Activated CD4-positive, alpha-beta T cell treated with anti-CD3 and anti-CD28 coated beads, Interleukin-2, amount 10 ng/mL, durations not matched to agents 24 days and 14 days (primary cell): ENCODE measurements around the gene PDZD8. TPM values are rescaled to one million over a fixed set of nuclear protein-coding genes. Genes with fewer than 3 reads are reported as not detected.

Experiments
- DNase-seq: peaks from one replicate; pipeline ENCODE4 v3.0.0; 2022
- H3K27ac Mint-ChIP-seq: one replicate; pipeline ENCODE4 v1.8.0; 2022; ENCODE audit warnings: mild to moderate bottlenecking, mixed read lengths
- H3K27me3 Mint-ChIP-seq: one replicate; pipeline ENCODE4 v1.8.0; 2022; ENCODE audit warnings: mixed read lengths
- H3K36me3 Mint-ChIP-seq: one replicate; pipeline ENCODE4 v1.8.0; 2022; ENCODE audit warnings: low read depth, mild to moderate bottlenecking, mixed read lengths
- H3K4me1 Mint-ChIP-seq: one replicate; pipeline ENCODE4 v1.8.0; 2021; ENCODE audit warnings: mixed read lengths
- H3K4me3 Mint-ChIP-seq: one replicate; pipeline ENCODE4 v1.8.0; 2022; ENCODE audit warnings: mild to moderate bottlenecking, moderate library complexity, mixed read lengths
- H3K9me3 Mint-ChIP-seq: one replicate; pipeline ENCODE4 v1.8.0; 2021; ENCODE audit warnings: mixed read lengths
- intact Hi-C: fragments of 100-400 bp; cut with micrococcal nuclease; formaldehyde crosslinking; loops from one replicate; pipeline ENCODE4 v1.15.1; 2023
- total RNA-seq: library from RNA; stranded (reverse); gene quantifications from 2 replicates; pipeline ENCODE4 v1.2.3, GENCODE V29; 2022

The PDZD8 gene
- total RNA-seq, 1 donor from 2014 or later, result 23.3 TPM

DNA sequence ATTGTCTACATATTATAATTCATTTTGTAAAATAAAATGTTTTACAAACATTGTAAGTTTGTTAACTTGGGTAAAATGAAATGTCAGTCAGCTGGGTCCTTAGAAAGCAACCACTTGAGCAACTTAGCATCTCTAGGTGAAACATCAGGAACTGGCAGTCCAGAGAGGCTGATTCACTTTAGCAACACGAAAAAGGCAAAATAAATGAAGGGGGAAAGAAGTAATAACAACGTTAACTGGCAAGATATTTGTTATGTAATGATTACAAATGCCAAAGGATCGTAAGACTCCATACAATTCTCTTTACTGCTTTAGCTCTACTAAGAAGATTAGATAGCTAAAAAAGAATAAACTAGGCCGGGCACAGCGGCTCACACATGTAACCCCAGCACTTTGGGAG, 5.0 kb downstream of the PDZD8 start:
- Mint-ChIP-seq H3K27ac (no peak overlapping the region), H3K9me3 (no peaks in the 10 kb centered on the region), H3K4me3 (no peak overlapping the region), H3K4me1 (peaks cover 27% of the 10 kb centered on the region), H3K27me3 (no peaks in the 10 kb centered on the region), H3K36me3 (peaks cover 15% of the 10 kb centered on the region)
- intact Hi-C loops, result loop anchor here (10.0 kb wide), 1 partner anchor 975 kb away; the partner anchor contains the start of gene FAM204A
- no peak for DNase-seq

- Mint-ChIP-seq H3K9me3 (no peaks in the 10 kb centered on the region), H3K4me1 (peaks cover 38% of the 10 kb centered on the region), H3K4me3 (no peak overlapping the region), H3K27me3 (no peaks in the 10 kb centered on the region), H3K27ac (no peak overlapping the region), H3K36me3 (peaks cover 14% of the 10 kb centered on the region)
- DNase-seq, result no peak
- intact Hi-C loops, result no loop called here
Measured at GRCh38 chr10:117367718-117368117, 7.5 kb downstream of the PDZD8 start.

DNA sequence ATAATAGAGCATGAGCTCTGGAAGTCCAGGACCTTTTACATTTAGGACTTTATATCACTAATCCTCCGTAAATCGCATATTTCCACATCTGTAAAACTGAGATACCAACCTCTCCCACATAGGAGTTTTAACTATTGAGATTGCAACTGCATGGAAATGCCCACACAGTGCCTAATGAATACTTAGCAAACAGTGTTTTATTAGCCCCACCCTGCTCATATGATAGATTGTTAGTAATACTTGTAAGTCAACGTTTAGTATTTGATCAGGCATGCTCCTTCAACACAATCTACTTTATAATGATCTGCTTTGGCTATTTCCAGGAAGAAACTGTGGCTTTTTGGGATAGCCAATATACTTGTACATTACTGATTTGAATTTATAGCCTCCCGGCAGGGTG, 8.5 kb downstream of the PDZD8 start:
- Mint-ChIP-seq H3K27ac (no peak overlapping the region), H3K27me3 (no peaks in the 10 kb centered on the region), H3K4me3 (no peak overlapping the region), H3K36me3 (peaks cover 9% of the 10 kb centered on the region), H3K9me3 (no peaks in the 10 kb centered on the region), H3K4me1 (peaks cover 32% of the 10 kb centered on the region)
- intact Hi-C loops, result no loop called here
- no peak for DNase-seq

DNA sequence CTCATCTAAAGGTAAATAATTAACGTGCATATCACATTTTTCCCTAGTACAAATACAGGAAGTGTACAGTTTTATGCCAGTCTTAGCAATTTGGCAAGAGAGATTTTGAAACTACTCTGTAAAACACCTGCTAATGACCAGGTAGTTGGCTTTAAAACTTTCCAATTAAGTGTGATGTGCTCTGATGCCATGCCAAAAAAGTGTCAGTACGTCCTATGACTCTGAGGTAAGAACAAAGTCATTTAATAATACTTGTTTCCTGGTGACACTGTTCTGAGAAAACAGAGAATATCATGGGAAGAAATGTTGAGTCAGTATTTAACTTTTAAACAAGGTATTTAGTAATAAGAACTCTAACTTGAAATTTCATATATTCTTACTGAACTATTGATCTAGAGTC, 9.6 kb downstream of the PDZD8 start:
- H3K36me3 Mint-ChIP-seq, result peaks cover 9% of the 10 kb centered on the region
- intact Hi-C loops, result no loop called here
- DNase-seq, result no peak
- H3K27ac Mint-ChIP-seq, result no peak overlapping the region
- no peak overlapping the region for H3K4me3 Mint-ChIP-seq
- no peaks in the 10 kb centered on the region for H3K27me3 Mint-ChIP-seq
- H3K4me1 Mint-ChIP-seq, result peaks cover 36% of the 10 kb centered on the region
- H3K9me3 Mint-ChIP-seq, result no peaks in the 10 kb centered on the region

DNA sequence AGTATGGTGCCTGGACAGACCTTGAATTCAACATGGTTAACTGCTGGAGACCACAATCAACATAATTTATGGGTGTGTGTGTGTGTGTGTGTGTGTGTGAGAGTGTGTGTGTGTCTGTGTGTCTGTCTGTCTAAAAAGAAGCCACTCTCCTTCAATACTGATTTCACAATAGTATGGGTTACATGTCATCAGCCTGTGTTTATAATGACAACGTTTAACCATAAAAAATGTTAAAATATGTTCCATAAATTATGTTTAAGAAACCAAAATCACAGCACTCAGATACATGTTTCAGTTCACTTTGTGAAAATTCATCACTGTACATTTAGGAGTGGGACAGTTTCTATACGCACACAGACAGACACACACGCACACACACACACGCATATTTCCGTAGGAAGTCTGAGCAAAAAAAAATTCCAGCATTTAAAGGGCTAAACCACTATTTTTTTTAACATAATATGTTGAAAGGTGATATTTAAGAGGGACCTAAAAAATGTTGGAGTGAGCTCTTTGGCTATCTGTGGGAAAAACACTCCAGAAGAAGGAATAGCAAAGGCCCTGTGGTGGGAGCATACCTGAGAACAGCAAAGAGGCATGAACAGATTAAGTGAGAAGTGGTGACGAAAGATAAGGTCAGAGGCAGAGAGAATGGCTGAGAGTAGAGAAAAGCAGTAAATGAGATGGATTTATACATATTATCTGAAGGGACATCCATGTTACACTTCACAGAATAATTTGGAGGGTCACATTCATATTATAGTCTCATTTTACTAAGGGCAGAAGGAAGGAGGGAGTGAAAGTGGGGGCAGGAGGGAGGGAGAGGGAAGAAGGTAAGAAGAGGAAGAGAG, 10.9 kb downstream of the PDZD8 start:
- Mint-ChIP-seq H3K9me3 (no peaks in the 10 kb centered on the region), H3K4me1 (peaks cover 38% of the 10 kb centered on the region), H3K27me3 (no peaks in the 10 kb centered on the region)

DNA sequence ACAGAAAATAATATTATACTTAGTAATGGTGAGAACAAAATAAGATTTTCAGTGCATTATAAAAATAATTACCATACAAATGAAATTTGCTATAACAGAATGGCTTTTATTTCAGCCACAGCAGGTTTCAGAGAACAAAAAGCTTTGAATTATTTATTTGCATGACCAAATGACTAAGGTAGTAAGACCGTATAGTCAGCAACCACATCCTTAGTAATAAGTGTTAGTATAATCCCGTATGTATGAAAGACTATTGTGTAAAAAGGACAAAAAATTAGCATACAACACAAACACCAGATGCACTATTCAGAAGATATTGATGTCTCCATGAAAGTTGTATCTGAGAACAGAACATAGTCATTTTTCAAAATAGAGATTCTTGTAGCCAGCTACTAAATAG, 12.2 kb downstream of the PDZD8 start:
- no peak for DNase-seq
- Mint-ChIP-seq H3K4me3 (no peak overlapping the region), H3K4me1 (peaks cover 39% of the 10 kb centered on the region), H3K9me3 (no peaks in the 10 kb centered on the region), H3K36me3 (peaks cover 4% of the 10 kb centered on the region), H3K27ac (no peak overlapping the region), H3K27me3 (no peaks in the 10 kb centered on the region)
- intact Hi-C loops, result no loop called here

More for the DNA sequence above, 10.9 kb downstream of the PDZD8 start:
- intact Hi-C loops, result no loop called here
- DNase-seq, result no peak
- Mint-ChIP-seq H3K27ac (no peak overlapping the region), H3K36me3 (peaks cover 5% of the 10 kb centered on the region), H3K4me3 (no peak overlapping the region)

DNA sequence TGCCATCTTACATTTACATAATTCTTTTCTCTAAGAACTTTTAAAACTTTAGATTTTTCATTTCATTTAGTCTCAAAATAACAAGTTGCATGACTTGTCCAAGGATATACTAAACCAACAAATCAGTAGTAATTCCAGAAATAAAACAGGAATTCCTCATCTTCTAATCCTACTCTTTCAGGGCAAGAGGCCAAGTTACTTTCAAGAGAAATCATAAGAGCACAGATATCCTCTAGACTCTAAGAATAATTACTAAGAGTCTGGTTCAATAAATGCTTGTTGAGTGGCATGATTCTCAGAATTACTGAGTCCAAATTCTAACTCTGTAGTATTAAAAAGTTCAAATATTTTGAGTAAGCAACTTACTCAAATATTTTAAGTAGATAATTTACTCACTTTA, 12.9 kb downstream of the PDZD8 start:
- Mint-ChIP-seq H3K27ac (no peak overlapping the region), H3K9me3 (no peaks in the 10 kb centered on the region), H3K4me3 (no peak overlapping the region), H3K36me3 (peaks cover 2% of the 10 kb centered on the region), H3K27me3 (no peaks in the 10 kb centered on the region), H3K4me1 (peaks cover 37% of the 10 kb centered on the region)
- intact Hi-C loops, result no loop called here
- DNase-seq, result no peak

GRCh38 chr10:117360994-117361667, 14.1 kb downstream of the PDZD8 start:
- H3K27ac Mint-ChIP-seq, result no peak overlapping the region
- H3K27me3 Mint-ChIP-seq, result no peaks in the 10 kb centered on the region
- DNase-seq, result no peak
- no peak overlapping the region for H3K4me3 Mint-ChIP-seq
- H3K4me1 Mint-ChIP-seq, result peaks cover 35% of the 10 kb centered on the region
- H3K36me3 Mint-ChIP-seq, result peaks cover 2% of the 10 kb centered on the region
- intact Hi-C loops, result no loop called here
- no peaks in the 10 kb centered on the region for H3K9me3 Mint-ChIP-seq

GRCh38 chr10:117360016-117360415, 15.2 kb downstream of the PDZD8 start:
- peaks cover 28% of the 10 kb centered on the region for H3K4me1 Mint-ChIP-seq
- H3K27me3 Mint-ChIP-seq, result no peaks in the 10 kb centered on the region
- intact Hi-C loops, result no loop called here
- no peak for DNase-seq
- peaks cover 2% of the 10 kb centered on the region for H3K36me3 Mint-ChIP-seq
- H3K9me3 Mint-ChIP-seq, result no peaks in the 10 kb centered on the region
- no peak overlapping the region for H3K4me3 Mint-ChIP-seq
- H3K27ac Mint-ChIP-seq, result no peak overlapping the region

DNA sequence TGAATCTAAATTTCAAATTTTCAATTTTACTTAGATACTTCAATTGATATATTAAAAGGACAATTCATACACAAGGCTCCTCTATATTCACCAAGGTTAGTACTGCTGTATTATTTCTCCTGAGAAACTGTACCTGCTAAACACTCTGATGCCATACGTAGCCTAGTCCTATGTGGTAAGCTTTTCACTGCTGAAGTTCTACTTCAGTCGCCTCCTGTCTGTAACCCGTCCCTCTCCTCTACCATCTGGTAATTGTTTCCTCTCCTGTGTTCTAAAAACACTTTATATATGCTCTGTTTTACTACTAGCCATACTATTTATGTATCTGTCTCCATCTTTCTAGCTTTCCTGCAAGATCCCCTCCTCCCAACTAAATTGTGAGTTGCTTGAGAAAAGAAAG, 20.2 kb downstream of the PDZD8 start:
- peaks cover 28% of the 10 kb centered on the region for H3K4me1 Mint-ChIP-seq
- intact Hi-C loops, result no loop called here
- no peaks in the 10 kb centered on the region for H3K9me3 Mint-ChIP-seq
- H3K4me3 Mint-ChIP-seq, result no peak overlapping the region
- no peak overlapping the region for H3K27ac Mint-ChIP-seq
- no peaks in the 10 kb centered on the region for H3K27me3 Mint-ChIP-seq
- no peak for DNase-seq
- H3K36me3 Mint-ChIP-seq, result peaks cover 7% of the 10 kb centered on the region

GRCh38 chr10:117353684-117354083, 21.6 kb downstream of the PDZD8 start:
- DNase-seq, result no peak
- Mint-ChIP-seq H3K4me3 (no peak overlapping the region), H3K4me1 (peaks cover 29% of the 10 kb centered on the region), H3K9me3 (no peaks in the 10 kb centered on the region), H3K27ac (no peak overlapping the region), H3K36me3 (peaks cover 7% of the 10 kb centered on the region), H3K27me3 (no peaks in the 10 kb centered on the region)
- intact Hi-C loops, result loop anchor here (1.0 kb wide), 1 partner anchor 39 kb away; no protein-coding TSS in a partner anchor

DNA sequence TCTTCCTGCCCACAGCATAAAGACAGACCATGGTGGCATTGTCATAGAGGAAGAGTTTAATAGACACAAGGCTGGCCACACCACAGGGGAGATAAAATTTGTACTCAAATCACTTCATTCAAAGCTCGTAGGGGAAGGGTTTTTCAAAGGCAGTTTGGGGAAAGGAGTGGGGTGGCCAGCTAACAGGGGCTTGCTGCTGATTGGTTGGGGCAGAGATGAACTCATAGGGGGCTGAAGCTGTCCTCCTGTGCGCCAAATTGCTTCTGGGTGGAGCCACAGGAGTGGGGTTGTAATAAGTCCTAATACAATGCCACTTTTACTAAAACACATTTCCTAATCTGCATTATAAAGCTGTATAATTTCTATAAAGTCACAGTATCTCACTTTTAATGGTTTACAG, 22.5 kb downstream of the PDZD8 start:
- Mint-ChIP-seq H3K9me3 (no peaks in the 10 kb centered on the region), H3K27me3 (no peaks in the 10 kb centered on the region), H3K27ac (no peak overlapping the region), H3K4me1 (peaks cover 26% of the 10 kb centered on the region), H3K36me3 (peaks cover 5% of the 10 kb centered on the region), H3K4me3 (no peak overlapping the region)
- intact Hi-C loops, result loop anchor here (1.0 kb wide), 1 partner anchor 40 kb away; no protein-coding TSS in a partner anchor
- DNase-seq, result no peak

DNA sequence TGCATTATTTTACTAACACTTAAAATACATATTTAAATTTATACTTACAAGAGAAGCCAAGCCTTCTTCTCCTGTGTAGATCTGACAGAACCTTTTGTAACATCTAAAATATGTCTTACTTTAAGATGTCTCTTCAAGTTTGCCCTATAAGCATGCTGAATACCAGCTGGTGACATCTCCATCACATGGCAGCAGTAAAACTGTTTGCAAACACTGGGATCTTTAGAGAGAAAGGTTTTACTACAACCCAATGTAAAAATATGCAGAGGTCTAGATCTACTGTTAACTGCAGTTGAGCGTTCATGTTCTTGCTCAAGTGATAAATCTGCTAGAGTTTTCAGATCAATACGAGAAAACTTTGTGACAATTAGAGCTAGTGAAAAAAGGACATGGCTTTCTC, 23.2 kb downstream of the PDZD8 start:
- H3K27ac Mint-ChIP-seq, result no peak overlapping the region
- intact Hi-C loops, result no loop called here
- H3K36me3 Mint-ChIP-seq, result peaks cover 5% of the 10 kb centered on the region
- H3K9me3 Mint-ChIP-seq, result no peaks in the 10 kb centered on the region
- no peak for DNase-seq
- H3K4me1 Mint-ChIP-seq, result peaks cover 26% of the 10 kb centered on the region
- H3K4me3 Mint-ChIP-seq, result no peak overlapping the region
- no peaks in the 10 kb centered on the region for H3K27me3 Mint-ChIP-seq

- no peak overlapping the region for H3K27ac Mint-ChIP-seq
- H3K4me3 Mint-ChIP-seq, result no peak overlapping the region
- no peaks in the 10 kb centered on the region for H3K27me3 Mint-ChIP-seq
- H3K4me1 Mint-ChIP-seq, result peaks cover 28% of the 10 kb centered on the region
- no peaks in the 10 kb centered on the region for H3K9me3 Mint-ChIP-seq
- no peak for DNase-seq
- H3K36me3 Mint-ChIP-seq, result peaks cover 5% of the 10 kb centered on the region
- intact Hi-C loops, result no loop called here
Measured at GRCh38 chr10:117351558-117351957, 23.7 kb downstream of the PDZD8 start.
